ENCODE results near the gene ZNF224.

DNA sequence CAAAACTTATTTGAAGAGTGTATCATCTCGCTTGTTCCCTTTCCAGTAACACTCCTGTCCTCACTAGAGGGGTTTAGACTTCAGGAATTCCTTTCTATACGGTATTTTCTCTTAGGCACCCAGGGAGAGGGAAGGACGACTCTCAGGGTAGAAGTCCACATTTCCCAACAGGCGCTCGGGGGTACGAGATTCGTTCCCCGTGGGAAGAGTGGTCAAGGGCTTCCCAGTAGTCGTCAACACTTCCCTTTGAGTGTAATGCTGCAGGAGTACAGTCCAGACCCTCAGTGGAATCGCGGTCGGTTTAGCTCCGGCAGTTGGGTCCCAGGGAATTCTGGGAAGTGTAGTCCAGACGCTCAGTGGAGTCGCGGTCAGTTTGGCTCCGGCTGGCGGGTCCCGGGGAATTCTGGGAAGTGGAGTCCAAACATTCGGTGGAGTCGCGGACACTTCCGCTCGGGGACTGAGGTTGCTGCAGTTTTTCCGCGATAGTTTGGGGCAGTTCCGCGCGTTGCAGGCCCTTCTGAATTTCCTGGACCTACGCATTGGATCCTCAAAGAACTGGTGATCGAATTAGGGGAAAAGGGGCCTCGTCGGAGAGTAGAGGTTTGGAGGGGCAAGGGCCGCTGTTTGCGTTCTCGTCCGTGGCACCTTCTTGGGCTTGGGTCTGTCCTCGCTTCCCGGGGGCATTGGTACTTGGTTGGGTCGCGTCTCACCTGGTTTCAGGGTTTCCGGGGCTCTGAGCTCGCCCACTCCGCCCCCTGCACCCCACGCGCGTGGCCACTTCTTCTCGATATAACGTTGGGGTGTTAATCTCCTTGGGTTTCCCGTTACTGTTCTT, at the start of gene ZNF224:
- TF ChIP-seq, protein P1, sequence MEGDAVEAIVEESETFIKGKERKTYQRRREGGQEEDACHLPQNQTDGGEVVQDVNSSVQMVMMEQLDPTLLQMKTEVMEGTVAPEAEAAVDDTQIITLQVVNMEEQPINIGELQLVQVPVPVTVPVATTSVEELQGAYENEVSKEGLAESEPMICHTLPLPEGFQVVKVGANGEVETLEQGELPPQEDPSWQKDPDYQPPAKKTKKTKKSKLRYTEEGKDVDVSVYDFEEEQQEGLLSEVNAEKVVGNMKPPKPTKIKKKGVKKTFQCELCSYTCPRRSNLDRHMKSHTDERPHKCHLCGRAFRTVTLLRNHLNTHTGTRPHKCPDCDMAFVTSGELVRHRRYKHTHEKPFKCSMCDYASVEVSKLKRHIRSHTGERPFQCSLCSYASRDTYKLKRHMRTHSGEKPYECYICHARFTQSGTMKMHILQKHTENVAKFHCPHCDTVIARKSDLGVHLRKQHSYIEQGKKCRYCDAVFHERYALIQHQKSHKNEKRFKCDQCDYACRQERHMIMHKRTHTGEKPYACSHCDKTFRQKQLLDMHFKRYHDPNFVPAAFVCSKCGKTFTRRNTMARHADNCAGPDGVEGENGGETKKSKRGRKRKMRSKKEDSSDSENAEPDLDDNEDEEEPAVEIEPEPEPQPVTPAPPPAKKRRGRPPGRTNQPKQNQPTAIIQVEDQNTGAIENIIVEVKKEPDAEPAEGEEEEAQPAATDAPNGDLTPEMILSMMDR (conservative IDR thresholded peaks at IDR 0.05; ENCODE audit: low read length), result no peak
- no peak for TF ChIP-seq EZH2phosphoT487 (IDR thresholded peaks at IDR 0.05; ENCODE audit: borderline replicate concordance)
